NCI-H146 (cell line): ENCODE results near the gene IFI16.
A peak's percentile ranks its signal among the peaks of the same experiment; 100 is the strongest.

ENCODE experiments used
- DNase-seq: peaks from one replicate; lab custom pipeline; 2025; lab: John Stamatoyannopoulos, UW

The IFI16 gene

DNA sequence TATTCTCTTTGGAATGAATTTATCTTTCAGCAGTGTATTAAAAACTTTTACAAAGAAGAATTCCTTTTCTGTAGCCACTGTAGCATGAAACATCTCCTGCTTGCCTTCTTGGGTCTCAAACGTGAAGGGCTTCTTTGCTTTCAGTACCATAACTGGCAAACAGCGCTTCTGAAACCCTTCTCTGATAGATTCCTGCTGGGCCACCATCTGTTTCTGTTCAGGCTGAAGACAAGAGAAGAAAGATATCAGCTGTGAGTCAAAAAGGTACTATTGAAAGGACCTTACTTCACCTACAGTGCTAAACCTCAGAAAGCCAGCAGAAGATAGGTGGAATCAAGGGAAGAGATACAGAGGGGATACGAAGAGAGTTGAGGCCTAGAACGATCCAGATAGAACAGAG lies 56.4 kb downstream of the IFI16 start:
- no peak for DNase-seq

DNA sequence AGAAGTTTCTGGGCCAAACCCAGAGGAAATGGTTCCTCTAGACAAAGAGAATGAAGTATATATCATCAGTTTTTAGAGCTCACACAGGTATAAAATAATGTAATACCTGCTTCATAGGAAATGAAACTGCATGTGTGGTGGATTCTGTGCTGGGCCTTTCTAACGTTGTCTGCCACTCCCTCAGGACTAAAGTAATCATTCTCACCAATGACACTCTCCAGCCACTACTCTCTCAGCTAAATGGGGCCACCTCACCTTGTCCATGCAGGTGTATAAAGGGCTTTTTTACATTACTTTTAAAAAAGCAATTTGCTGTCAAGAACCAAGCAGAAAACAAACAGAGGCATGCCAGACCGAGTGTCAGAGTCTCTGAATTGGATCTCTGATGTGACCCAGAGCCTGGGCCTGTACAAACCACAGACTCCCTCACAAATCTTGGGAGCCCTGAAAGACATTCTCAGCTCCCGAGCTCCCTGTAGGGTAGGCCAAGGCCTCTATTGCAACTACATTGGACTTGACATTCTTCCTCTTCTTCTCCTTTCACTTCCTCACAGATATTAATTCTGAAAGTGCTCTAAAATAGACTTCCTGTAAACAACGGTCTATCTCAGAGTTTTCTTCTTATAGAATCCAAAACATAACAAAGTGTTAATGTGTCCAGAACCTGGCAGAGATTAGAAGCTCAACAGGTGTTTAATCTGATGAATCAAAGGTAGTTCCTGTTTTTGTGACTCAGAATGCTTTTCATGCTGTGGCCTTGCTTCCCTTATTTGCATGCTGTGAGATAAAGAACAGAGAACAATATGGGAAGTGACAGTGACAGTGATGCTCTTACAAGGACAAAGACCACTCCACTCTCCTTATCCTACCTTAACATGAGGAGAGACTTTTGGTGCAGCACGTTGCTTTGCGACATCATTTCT lies 58.3 kb downstream of the IFI16 start:
- no peak for DNase-seq

DNA sequence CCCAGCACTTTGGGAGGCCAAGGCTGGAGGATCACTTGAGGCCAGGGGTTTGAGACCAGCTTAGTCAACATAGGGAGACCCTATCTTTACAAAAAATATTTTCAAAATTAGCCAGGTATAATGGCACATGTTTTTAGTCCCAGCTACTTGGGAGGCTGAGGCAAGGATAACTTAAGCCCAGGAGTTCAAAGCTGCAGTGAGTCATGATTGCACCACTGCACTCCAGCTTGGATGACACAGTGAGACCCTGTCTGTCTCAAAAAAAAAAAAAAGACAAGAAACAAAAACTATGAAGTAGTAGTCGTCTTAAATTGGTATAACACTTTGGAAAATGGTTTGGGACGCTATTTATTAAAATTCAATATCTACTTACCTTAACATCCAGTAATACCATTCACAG lies 59.2 kb downstream of the IFI16 start:
- DNase-seq: no peak

DNA sequence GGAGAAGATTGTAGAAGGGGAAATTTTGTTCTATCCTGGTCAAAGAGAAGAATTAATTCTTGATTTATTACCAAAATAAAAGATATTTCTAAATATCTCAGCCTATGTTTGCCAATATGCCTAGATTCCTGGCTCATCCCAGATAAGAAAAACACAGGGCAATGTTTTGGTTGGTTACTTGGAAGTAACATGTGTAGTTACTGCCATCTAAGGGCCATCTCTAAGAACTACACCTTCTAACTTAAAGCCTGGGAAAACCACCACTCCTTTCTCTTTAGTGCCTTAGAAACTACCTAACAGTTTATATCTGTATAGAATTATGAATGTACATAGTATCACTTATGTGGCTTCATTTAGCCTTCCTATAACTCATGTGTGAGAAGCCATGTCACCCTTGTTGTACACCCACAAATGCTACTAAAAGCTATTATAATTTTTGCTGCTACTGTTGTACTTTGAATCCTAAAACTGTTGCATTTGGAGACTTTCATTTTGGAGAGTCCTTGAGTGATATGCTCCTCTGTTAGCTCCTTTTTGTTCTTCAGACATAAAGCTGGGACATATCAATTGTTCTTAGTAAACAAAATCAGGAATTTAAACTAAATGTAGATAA lies 62.4 kb downstream of the IFI16 start:
- DNase-seq: peak; percentile 14

DNA sequence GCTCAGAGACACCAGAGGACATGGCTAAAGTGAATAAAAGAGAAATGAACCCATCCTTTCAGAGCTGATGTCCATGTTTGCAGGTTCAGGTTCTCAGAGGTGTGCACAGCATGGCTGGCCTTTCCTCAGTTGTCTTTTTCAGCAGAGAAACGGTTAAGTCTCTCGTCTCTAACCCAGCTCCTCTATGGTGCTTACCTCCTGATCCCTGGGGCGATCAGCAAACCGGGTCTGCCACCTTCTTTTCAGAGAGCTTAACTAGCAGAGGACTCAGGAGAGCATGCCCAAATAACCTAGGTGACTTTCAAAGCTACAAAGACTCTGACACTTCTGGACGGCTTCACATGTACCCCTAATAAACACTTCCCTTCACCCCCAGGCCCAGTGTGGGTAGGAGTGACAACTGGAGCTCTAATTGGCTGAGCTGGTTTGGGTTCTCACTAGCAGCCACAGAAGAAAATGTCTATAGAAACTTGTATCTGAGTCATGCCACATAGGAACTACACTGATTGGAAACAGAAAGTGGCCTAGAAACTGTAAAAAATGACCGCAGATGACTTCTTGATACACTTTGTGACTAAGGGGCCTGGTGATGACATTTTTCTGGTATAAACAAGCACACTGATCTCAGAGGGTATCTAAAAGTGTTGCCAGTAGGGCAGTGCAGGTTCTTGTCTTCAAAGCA lies 66.9 kb downstream of the IFI16 start, which contains the start of gene AIM2:
TSS of gene AIM2 (minus strand) at position 329 of the 682 bp plus-strand sequence. CDS start 3,267 bp downstream, outside the sequence.
- DNase-seq: no peak

DNA sequence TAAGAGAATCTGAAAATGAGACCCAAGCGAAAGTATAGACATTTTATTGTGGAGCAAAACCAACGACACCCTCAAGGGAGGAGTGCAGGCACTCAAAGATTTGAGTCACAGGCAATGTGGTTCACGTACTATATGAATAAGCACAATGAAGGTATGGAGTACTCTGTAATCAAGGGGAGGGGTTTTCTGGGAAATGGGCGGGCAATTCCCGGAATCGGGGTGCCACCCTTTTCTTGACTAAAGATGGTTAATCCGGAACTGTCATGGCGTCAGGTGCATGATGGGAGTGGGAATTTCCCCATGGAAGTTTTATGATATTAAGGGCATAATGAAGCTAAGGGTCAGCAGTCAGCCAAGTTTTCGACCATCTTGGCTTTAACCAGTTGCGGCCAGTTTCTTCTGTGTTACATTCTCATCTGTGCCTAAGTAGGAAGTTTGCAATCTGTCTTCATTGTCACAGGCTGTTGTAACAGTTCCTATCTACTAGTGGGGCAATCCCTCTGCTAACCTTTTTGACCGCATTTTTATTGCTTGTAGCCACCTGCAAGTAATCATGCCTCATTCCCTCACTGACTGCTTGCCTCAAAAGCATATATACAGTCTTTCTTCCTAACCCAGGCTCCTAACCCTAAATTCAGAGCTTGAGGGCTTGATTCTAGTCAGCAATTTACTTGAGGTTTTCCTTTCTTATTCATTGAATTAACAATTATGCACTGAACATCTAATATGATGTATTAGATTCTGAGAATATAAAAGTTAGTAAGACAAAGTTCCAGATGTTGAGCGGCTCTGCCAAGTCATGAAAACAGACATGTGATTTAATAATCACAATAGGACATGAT lies 67.6 kb downstream of the IFI16 start:
- no peak for DNase-seq

DNA sequence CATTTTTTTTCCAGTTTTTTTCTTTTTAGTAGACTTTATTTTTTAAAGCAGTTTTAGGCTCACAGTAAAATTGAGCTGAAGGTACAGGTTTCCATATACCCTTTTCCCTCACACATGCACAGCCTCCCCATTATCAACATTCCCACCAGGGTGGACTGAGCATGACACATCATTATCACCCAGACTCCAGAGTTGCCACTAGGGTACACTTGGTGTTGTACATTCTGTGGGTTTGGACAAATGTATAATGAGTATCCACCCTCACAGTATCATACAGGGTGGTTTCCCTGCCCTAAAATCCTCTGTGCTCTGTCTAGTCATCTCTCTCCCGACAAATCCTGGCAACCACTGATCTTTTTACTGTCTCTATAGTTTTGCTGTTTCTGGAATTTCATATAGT lies 69.8 kb downstream of the IFI16 start:
- no peak for DNase-seq

DNA sequence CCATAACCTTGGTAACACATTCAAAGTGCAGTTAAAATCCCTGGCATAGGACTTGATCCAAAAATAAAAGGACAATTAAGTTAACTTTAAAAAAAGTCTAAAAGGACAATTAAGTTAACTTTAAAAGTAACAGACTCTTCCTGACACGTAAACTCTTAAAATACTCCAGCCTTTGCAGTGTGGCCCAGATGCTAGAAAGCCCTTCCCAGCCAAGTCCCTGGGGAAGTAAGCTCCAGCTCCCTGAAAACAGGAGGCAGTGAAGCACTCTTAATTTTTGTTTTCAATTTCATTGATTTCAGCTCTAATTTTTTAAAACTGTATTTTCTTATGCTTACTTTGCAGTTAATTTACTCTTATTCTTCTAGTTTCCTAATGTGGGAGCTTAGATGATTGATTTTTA lies 71.9 kb downstream of the IFI16 start:
- no peak for DNase-seq

DNA sequence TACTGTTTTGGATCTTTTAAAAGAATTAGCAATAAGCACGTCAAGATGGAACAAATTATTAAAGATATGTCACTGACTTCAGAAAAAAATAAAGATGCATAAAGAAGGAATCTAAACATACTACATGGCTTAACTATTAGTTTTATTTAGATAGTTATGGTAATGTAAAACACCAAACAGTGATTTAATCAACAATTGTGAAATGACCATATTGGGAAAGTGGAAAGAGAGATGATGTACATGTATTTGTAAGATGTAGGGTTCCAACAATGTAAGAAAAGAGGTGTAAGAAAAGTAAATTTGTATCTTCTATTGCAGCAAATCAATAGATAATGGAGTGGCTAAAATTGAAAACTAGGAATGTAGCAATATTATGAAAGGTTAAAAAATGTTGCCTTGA lies 73.3 kb downstream of the IFI16 start:
- no peak for DNase-seq

DNA sequence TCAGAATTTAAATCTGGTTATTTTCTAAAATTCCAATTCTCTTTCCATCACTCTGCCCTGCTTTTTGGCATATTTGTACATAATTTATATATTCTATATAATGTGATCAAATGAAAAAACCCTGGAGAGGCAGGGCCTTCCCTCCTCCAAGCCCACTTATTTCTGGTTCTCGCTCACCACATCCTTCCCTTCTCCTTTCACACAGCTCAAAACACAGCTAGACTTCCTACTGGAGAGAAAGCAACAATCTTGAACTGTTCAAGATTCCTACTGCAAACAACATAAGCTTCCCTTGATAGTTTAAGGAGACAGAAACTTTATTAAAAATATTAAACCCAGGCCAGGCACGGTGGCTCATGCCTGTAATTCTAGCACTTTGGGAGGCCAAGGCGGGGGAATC lies 74.4 kb downstream of the IFI16 start:
- DNase-seq: no peak

DNA sequence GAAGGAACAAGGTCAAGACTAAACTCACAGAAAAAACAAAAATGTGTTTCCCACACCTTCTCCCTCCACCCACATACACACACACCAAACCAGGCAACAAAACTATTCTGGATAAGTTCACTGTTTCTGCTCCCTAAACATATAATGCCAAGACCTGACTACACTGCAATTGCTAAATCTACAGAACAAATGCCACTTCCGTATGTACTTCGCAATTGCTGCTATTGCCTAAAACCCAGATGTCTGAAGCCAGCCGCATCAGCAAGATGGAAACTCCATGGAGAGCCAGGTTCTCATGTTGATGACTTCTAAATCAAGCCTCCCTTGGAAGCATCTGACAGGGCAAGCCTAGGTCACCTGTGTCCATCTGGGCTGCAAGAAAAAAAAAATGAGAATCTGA lies 75.2 kb downstream of the IFI16 start:
- DNase-seq: no peak

DNA sequence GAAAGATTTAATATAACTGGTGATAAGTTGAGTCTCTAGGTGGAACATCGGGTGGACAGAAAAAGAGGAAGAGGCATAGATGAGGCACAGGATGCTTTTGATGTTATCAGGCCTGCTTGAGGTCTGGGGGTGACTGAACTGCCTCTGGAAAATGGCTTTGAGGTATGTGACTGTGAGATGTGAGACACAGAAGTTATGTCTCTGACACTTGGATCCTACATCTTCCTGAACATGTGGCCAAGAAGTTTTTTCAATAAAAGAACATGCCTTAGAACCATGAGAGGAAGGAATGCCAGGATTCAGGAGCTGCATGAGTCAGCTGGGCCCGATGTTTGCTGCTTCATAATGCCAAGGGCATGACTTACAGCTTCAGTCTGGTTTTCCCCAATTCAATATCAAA lies 78.3 kb downstream of the IFI16 start:
- DNase-seq: no peak

DNA sequence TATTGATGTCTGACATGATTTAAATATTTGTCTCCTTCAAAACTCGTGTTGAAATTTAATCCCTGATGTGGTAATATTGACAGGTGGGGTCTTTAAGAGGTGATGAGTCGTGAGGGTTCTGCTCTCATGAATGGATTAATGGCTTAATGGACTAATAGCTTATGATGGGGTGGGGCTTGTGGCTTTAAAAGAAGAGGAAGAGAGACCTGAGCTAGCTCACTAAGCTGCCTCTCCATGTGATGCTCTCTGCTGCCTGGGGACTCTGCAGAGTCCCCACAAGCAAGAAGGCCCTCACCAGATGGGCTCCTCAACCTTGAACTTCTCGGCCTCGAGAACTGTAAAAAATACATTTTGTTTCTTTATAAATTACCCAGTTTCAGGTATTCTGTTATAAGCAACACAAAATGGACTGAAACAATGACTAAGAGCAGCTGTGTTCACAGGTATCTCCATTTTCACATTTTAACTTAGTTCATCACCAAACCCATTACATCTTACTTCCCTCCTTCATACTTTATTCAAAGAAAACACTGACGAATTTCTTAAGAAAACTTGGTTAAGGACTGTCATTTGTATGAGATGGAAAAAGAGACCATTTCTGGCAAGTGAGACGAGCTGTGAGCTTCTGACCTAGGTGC lies 79.0 kb downstream of the IFI16 start:
- no peak for DNase-seq

DNA sequence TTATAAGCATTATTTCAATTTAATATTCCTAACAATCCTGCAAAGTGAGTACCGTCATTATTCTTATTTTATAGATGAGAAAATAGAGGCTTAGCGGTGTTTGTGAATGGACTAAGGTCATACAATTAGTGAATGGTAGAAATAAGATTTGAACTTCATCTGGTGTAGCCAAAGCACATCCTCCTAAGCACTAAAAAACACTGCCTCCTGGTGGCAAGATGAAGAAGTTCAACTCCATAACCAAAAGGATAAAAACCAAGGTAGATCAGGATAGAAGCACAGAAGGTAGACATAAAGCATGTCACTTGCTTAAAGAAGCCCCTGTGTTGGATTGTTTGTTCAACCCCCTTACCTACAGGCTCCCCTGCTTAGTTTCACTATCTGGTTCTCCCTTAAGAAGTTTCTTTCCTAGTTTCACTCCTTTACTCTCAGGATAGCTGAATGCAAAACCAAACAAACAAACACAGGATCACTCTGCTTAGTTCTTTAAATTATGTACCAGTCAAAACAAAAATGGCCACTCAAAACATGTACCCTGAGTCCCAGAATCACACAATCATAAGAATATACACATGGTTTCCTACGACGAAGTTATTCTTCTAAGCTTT lies 79.6 kb downstream of the IFI16 start:
- no peak for DNase-seq

DNA sequence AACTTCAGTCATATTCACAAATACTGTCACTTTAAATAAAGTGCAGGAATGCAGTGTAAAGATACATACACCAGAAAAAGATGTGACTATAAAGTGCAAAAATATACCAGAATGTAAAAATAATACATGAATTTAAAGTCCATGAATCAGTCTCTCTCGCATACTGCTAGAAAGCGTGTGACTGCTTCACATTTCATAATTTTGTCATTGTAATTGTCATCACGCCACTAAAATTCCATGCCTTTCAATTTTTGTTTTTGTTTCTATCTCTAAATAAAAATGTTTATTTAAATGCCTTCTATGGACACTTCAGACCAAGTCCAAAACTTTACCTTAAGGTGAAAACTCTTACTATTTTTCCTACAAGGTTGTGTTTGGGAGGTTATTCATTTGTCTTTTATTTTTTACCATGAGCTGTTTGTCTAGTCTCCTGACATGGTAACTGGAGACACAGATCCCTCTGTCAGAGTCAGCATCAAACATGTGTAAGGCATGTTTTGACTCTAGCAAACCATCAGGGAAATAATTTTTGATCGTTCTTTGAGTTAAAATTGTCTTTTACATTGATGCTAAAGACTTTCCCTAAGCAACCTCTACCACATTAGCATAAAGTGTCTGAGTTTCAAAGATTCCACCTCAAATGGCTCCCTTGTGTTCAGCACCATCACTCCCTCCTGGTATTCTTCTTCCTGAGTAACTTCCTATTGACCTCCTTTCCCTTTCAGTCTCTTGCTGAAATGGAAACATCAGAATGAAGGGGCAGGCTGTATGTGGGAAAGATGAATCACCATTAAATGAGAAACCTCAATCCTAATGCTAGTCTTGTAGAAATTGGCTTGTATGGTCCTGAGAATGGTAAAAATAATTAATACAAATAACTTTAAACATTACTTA lies 80.8 kb downstream of the IFI16 start:
- no peak for DNase-seq

DNA sequence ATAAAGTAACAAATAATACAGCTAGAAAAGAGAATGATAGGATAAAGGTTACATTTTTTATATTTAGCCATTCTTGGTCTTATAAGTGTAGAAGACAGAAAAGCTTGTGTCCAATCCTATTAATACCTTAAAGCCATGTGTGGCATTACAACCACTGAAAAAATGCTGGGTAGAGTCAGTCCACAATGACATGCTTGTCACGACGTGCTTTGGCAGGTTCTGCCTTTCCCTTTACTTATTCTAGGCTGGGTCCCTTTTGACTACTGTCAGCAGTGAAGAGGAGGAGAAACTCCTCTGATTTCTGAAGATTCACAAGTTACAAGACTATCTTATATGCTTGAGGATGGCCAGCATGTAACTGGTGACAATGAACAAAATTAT lies 81.5 kb downstream of the IFI16 start:
- DNase-seq: no peak

DNA sequence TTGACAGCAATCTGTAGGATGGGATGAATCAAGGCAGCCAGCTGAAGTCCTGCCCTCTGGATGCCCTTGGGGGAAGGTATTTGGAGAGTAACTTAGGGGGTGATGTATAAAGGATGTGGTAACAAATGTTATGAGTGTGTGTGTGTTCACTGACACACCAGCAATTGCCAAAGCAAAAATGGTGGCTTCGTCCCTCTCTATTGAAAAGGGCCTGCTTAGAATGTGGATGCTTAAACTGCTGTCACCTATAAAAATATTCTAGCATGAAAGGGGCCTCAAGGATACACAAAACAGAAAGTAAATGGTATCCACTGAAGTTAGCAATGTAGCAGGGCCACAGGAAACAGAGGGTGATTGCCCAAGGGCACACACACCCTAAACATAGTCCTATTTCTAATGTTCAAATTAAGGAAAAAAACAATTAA lies 81.9 kb downstream of the IFI16 start:
- no peak for DNase-seq

DNA sequence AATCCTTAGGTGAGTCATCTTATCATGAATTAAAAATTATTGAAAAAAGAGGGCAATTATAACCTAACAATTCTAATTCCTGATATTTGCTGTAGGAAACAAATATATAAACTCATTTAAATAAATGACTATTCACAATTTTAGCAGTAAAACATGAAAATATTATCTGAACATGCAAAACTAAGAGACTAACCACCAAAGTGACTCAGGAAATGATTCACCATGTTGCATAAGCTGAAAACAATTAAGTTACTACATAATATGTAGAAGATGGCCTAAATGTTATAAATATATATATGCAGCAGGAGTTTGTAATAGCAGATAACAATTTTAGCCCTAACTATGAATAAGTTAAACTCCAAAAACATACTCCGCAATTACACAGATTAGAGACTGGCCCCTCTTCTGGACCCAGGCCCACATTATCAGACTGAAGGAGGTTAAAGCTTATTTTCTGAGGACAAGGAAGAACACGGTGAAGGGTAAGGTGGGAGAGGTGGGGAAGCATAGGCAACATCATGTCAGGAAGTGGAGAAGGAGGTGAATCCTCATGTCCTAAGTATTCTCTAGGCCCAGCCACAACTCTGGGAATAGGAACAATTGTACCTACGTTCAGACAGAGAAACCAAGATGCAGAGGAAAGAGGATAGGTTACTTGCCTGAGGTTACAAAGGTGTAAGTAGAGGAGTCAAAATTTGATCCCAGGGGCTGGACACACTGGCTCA lies 82.5 kb downstream of the IFI16 start:
- DNase-seq: no peak

DNA sequence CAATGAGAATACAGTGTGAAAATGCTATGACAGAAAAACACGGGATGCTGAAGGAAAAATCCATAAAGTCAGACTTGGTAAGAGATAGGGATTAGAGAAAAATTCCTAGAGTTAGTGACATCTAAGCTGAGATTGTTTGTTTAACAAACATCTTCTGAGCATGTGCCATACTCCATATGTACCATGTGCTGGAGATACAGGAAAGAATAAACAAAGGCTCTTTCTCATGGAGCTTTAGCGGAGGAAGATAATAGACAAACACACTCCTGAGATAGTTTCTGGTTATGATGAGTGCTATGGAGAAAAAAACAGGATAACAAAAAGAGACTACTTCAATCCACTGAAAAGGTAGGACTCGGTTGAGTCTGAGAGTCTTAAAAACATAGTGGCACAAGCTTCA lies 88.9 kb downstream of the IFI16 start:
- DNase-seq: no peak
